Suppressor macrophage treated with lipopolysaccharide for 1 hour (primary cell): ENCODE measurements around the gene PAIP2.
"Not testable (repeated sequence)": the region's sequence is repeated elsewhere in the genome, so short reads cannot be mapped to it uniquely, and the experiment has no call there.

ENCODE experiments used
- DNase-seq, 3 donors: peaks; one replicate each; pipeline ENCODE4 v3.0.0-alpha.2; 2020 to 2022

PAIP2 gene

DNA sequence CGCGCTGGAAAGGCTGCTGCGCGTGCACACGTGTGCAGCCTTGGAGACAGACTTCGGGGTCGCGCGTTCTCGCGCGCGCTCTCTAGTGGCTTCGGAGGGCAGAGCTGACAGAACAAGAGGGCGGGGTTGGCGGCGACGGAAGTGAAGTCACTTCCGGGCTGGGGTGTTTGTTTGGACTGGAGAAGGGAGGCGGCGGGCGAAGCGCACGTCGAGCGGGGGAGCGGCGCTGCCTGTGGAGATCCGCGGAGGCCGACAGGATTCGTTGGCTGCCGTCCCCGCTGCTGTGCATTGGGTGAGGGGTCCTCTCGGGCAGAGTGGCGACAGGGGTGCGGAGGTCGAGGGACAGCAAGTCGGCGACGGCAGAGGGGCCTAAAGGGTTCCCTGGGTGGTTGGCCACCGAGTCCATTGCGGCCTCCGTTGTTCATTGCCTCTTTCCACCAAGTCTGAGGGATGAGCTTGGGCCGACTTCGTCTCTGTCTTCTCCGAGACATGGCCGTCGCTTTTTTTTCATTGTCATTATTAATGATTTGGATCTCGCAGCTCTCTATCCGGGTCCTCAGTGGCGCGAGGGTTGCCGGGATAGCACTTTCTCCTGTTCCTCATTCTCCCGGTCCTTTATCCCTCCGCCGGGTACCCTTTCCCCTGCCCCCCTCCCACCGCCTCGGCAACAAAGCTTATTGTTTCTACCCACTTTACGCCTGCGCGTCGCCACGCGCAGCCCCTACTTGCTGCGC, at the start of gene PAIP2:
TSS of gene PAIP2 (plus strand) at position 166 of the 734 bp plus-strand sequence. CDS start 21,931 bp downstream, outside the sequence.
- DNase-seq = peak; percentile 97 to 98 (median 97)

GRCh38 chr5:139293202-139293506, 48.5 kb upstream of the PAIP2 start:
- no peak for DNase-seq

GRCh38 chr5:139293507-139294373, 47.9 kb upstream of the PAIP2 start, which contains the start of gene MATR3:
Gene MATR3 (plus strand): TSS chr5:139293740. CDS start chr5:139307416, 13,676 bp downstream.
- peak; percentile 97 to 99 (median 99) for DNase-seq

DNA sequence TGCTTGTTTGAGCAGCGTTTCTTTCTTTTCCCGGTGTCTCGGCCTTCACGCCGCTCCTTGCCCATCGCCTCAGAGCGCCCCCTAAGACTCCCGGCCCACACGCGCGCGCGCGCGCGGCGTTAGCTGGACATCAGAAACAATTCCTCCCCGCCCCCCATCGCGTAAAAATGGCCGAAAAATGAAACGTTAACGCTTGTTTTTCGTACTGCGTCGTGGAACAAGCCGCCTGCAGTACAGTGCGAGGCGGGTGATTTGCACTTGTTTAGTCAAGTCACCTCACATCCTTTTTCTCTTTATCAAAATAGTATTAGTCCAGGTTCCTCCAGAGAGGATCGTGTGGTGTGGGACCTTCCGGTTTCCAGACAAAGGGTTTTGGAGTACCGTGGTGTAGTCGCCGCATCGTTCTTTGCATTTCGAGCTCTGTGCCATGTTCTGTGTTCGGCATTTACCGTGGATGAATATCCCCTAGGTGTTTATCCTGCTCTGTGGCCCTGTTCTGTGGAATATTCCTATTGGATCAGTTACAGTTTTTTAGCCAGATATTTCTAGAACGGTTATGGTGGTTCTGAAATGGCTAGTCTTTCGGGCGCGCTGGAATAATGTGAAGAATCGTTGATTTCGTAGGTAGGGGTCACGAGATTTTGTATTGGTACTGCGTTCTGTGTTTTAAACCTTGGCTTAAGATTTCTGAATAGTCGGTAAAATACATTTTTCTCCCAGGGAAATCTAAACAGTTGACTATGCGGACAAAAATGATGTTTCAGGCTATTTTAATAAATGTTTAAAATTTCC, 47.1 kb upstream of the PAIP2 start:
- DNase-seq = peak; percentile 73 to 89 (median 78)

- DNase-seq = peak in 1 of 3 donors; percentile 8
Observed at GRCh38 chr5:139295346-139296057, 46.2 kb upstream of the PAIP2 start.

DNA sequence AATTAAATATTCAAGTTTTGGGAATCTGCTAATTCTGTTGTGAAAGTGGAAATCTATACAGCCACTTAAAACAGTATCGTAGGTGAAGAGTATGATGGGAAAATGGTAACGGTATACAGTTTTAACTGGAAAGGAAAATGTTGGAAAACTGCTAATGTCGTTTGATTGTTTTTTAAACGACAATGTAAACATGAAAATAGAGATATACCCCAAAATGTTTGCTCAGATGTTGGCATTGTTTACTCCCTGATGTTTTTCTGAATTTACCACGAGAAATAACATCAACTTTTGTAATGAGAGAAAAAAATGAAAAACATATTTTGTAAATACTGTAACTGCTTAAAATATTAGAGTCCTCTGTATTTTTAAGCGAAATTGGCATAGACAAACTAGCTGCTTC, 45.5 kb upstream of the PAIP2 start:
- no peak for DNase-seq

DNA sequence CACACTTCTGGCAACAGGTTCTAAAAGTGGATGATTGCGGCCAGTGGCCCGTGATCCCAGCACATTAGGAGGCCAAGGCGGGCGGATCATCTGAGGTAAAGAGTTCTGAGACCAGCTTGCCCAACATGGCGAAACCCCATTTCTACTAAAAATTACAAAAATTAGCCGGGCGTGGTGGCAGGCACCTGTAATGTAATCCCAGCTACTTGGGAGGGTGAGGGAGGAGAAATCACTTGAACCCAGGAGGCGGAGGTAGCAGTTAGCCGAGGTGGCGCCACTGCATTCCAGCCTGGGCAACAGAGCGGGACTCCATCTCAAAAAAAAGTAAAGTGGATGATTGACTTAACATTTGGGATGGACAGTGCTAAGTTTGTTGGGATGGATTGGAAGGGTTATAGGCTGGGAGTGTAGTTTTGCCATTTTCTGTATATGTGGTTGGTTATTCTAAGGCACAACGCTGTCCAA, 44.8 kb upstream of the PAIP2 start:
- no peak for DNase-seq

GRCh38 chr5:139297439-139298133, 44.1 kb upstream of the PAIP2 start:
- no peak for DNase-seq

GRCh38 chr5:139298242-139298641, 43.4 kb upstream of the PAIP2 start:
- no peak for DNase-seq

DNA sequence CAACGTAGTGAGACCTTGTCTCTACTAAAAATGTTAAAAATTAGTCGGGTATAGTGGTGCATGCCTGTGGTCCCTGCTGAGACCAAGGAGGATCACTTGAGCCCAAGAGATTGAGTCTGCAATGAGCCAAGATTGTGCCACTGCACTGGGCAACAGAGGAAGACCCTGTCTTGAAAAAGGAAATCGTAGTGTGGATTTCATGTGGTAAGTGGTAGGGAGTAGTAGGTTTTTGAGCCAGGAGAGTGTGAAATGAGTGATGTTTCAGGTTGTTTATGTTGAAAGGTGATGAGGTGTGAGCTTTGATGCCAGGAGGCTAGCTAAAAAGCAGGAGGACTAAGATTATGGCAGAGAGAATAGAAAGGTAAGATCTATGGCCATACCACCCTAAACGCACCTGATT, 42.2 kb upstream of the PAIP2 start:
- no peak for DNase-seq

GRCh38 chr5:139301808-139302499, 39.7 kb upstream of the PAIP2 start:
- DNase-seq = no peak

DNA sequence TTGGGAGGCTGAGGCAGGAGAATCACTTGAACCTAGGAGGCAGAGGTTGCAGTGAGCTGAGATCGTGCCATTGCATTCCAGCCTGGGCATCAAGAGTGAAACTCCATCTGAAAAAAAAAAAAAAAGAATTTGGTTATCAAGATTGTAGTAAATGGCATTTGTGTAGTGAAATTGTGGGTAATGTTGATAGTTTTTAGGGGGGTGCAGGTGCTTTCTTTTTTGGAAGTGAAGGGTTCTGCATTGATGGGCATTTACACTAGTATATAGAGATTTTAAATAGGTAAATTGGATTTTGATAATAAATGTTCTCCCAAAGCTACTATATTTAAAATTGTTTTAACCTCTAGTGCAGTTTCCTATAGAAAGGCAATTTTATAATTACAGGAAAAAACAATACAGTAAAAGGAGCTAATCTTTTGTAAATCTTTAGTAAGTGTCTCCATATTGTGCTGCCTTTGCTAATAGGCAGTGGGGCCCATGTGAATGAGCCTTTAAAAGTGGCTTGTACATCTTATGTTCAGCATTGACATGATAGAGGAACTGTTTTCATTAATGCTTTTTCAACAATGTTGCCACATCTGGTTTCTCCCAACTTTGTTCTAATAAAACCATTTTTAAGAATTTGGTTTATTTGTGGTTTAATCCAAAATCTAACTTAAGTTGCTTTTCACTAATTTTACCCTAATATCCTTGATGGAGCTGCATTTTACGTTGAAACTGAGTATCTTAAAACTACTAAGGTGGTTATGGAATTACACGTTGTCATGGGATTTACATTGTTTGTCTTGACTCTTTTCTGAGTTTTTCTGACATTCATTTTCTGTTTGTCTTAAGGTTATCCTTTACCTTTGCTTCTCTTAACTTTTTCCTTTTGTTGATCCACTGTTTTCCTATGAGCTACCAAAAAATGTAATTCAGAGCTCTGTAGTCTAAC, 37.0 kb upstream of the PAIP2 start:
- peak in 1 of 3 donors; percentile 13 for DNase-seq

- no peak for DNase-seq
Observed at GRCh38 chr5:139306197-139306596, 35.5 kb upstream of the PAIP2 start.

GRCh38 chr5:139306628-139307379, 34.9 kb upstream of the PAIP2 start:
- no peak for DNase-seq

DNA sequence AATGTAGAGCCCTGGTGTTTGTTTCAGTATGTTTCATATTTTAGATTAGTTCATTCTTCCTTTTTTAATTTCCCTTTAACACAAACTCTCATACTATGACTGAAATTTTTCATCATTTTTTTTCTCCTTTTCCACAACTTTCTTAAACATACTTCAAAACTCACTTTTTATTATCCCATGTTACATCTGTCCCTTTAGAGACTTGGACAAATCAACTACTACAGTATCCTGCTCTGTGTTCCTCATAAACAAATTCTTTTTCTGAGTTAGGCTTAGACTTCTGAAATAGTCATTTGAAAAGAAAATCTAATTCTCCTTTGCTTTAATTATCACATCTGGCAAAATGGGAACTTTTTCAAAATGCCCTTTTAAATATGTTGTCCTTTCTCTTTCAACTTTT, 32.9 kb upstream of the PAIP2 start:
- DNase-seq = no peak

DNA sequence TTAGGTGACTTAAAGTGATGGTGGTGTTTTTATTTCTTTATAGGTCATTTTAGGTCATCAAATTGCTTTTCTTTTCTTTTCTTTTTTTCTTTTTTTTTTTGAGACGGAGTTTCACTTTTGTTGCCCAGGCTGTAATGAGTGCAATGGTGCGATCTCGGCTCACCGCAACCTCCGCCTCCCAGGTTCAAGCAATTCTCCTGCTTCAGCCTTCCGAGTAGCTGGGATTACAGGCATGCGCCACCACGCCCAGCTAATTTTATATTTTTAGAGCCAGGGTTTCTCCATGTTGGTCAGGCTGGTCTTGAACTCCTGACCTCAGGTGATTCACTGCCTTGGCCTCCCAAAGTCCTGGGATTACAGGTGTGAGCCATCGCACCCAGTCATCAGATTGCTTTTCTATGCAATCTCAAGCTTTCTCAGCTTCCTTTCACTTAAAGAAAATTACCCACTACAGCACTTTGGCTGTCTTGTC, 30.9 kb upstream of the PAIP2 start:
- DNase-seq = not testable (repeated sequence)

DNA sequence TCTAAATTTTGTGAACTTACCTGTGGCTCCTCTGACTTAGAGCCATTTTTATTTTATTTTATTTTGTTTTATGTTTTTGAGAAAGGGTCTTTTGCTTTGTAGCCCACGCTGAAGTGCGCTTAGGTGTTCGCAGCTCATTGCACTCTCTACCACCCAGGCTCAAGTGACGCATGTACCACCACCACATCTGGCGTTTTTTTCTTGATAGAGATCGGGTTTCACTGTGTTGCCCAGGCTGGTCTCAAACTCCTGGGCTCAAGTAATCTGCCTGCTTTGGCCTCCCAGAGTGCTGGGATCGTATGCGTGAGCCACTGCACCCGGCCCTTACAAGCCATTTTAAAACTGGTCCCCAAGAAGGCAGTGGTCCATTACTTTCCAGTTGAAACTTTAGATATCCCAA, 29.6 kb upstream of the PAIP2 start:
- DNase-seq = no peak

GRCh38 chr5:139314276-139314675, 27.4 kb upstream of the PAIP2 start:
- no peak for DNase-seq

GRCh38 chr5:139315056-139315615, 26.5 kb upstream of the PAIP2 start:
- peak in 2 of 3 donors; percentile 31 to 36 for DNase-seq
